Measurements from ENCODE around the gene ITGB4. TPM values are rescaled to one million over a fixed set of nuclear protein-coding genes. Genes with fewer than 3 reads are reported as not detected.

ITGB4 gene
- total RNA-seq, 1 donor from 2014 or later: 29.0 TPM

GRCh38 chr17:75785016-75785890, 64.0 kb downstream of the ITGB4 start:
- peak; percentile 91 to 95 for DNase-seq (ENCODE audit: low read depth in 2 of 2)

- no peak for DNase-seq (ENCODE audit: low read depth in 2 of 2)
Observed at GRCh38 chr17:75791254-75791653, 70.0 kb downstream of the ITGB4 start.

- no peak for DNase-seq (ENCODE audit: low read depth in 2 of 2)
Observed at GRCh38 chr17:75793460-75793859, 72.2 kb downstream of the ITGB4 start.

- DNase-seq (ENCODE audit: low read depth in 2 of 2): no peak
Observed at GRCh38 chr17:75795820-75796607, 74.8 kb downstream of the ITGB4 start.

GRCh38 chr17:75799402-75799801, 78.1 kb downstream of the ITGB4 start:
- no peak for DNase-seq (ENCODE audit: low read depth in 2 of 2)

- DNase-seq (ENCODE audit: low read depth in 2 of 2): no peak
Observed at GRCh38 chr17:75803883-75804282, 82.6 kb downstream of the ITGB4 start.

- DNase-seq (ENCODE audit: low read depth in 2 of 2): no peak
Observed at GRCh38 chr17:75806822-75807500, 85.7 kb downstream of the ITGB4 start.

Other genes starting within 250 kb of the ITGB4 start
- 7.0 and 11.5 TPM in 2 replicates for gene CASKIN2, start 205.9 kb upstream of the ITGB4 start, total RNA-seq
- 7.4 and 8.9 TPM in 2 replicates for gene TSEN54, start 204.9 kb upstream of the ITGB4 start, total RNA-seq
- gene LLGL2, start 195.8 kb upstream of the ITGB4 start, total RNA-seq: 8.3 and 14.7 TPM in 2 replicates
- 3.3 and 20.2 TPM in 2 replicates for gene MYO15B, start 133.7 kb upstream of the ITGB4 start, total RNA-seq
- not detected in 2 replicates for gene SMIM5, start 88.0 kb upstream of the ITGB4 start, total RNA-seq
- 9.6 and 15.7 TPM in 2 replicates for gene RECQL5, start 54.3 kb upstream of the ITGB4 start, total RNA-seq
- 36.8 and 43.7 TPM in 2 replicates for gene SAP30BP, start 54.1 kb upstream of the ITGB4 start, total RNA-seq
- 101 TPM in 2 replicates for gene GALK1, start 43.7 kb downstream of the ITGB4 start, total RNA-seq
- gene UNK, start 63.3 kb downstream of the ITGB4 start, total RNA-seq: 5.2 and 9.1 TPM in 2 replicates
- gene UNC13D, start 122.9 kb downstream of the ITGB4 start, total RNA-seq: 3.8 and 5.2 TPM in 2 replicates
- gene WBP2, start 133.9 kb downstream of the ITGB4 start, total RNA-seq: 19.4 and 24.4 TPM in 2 replicates
- 42.7 and 56.9 TPM in 2 replicates for gene TRIM47, start 157.1 kb downstream of the ITGB4 start, total RNA-seq
- 16.3 and 17.7 TPM in 2 replicates for gene TRIM65, start 175.5 kb downstream of the ITGB4 start, total RNA-seq
- gene MRPL38, start 183.4 kb downstream of the ITGB4 start, total RNA-seq: 26.8 and 28.2 TPM in 2 replicates
- 3.1 and 3.8 TPM in 2 replicates for gene FBF1, start 219.6 kb downstream of the ITGB4 start, total RNA-seq

Data from lung microvascular endothelial cell (primary cell).